ENCODE data around the gene TFF1. TPM values are rescaled to one million over a fixed set of nuclear protein-coding genes. Genes with fewer than 3 reads are reported as not detected.

The TFF1 gene
- total RNA-seq, 4 donors from 2014 or later: 8.6 to 45.3 (median 25.8) TPM; not detected in 1

- Histone ChIP-seq H3K9me3 (no peaks in the 10 kb centered on the region), H3K36me3 (no peaks in the 10 kb centered on the region), H3K4me3 (no peak overlapping the region), H3K27me3 (no peaks in the 10 kb centered on the region), H3K27ac (no peak overlapping the region), H3K4me1 (no peaks in the 10 kb centered on the region)
- no peak for DNase-seq
- WGBS, 2 donors (ENCODE audit: low coverage in 1 of 2): 56 to 91% methylated on average over 3 to 14 of the region's 14 CpGs
- TF ChIP-seq CTCF (IDR thresholded peaks at IDR 0.05): no peak
- in situ Hi-C loops (cut with MboI; ENCODE audit: low pct_ligation_motif_present in 1 of 4, low pct_unique_long_range_greater_than_20kb in 1 of 4, low sequenced_read_pairs in 3 of 4) (no loop called here), intact Hi-C loops (cut with DNase I; ENCODE audit: low total_unique reads) (no loop called here)
Observed at GRCh38 chr21:42397746-42398394, 31.5 kb upstream of the TFF1 start.

- H3K4me3 ChIP-seq: no peak overlapping the region
- in situ Hi-C loops (cut with MboI; ENCODE audit: low pct_ligation_motif_present in 1 of 4, low pct_unique_long_range_greater_than_20kb in 1 of 4, low sequenced_read_pairs in 3 of 4): no loop called here
- no peak for TF ChIP-seq POLR2AphosphoS5 (IDR thresholded peaks at IDR 0.05)
- TF ChIP-seq POLR2A (IDR thresholded peaks at IDR 0.05): no peak
- no peak for TF ChIP-seq EP300 (IDR thresholded peaks at IDR 0.05; ENCODE audit: low read depth)
- no peak for TF ChIP-seq CTCF (IDR thresholded peaks at IDR 0.05)
- peak; percentile 2 for DNase-seq
- no peak overlapping the region for H3K27ac ChIP-seq
- H3K4me1 ChIP-seq: no peaks in the 10 kb centered on the region
- H3K27me3 ChIP-seq: no peaks in the 10 kb centered on the region
- 82% methylated on average over 19 of the region's 19 CpGs; no CpG with 5 or more reads in 1 of the 2 donors for WGBS, 2 donors (ENCODE audit: low coverage in 1 of 2)
- no peaks in the 10 kb centered on the region for H3K9me3 ChIP-seq
- H3K36me3 ChIP-seq: no peaks in the 10 kb centered on the region
- intact Hi-C loops (cut with DNase I; ENCODE audit: low total_unique reads): no loop called here
Observed at GRCh38 chr21:42396799-42397745, 30.7 kb upstream of the TFF1 start.

DNA sequence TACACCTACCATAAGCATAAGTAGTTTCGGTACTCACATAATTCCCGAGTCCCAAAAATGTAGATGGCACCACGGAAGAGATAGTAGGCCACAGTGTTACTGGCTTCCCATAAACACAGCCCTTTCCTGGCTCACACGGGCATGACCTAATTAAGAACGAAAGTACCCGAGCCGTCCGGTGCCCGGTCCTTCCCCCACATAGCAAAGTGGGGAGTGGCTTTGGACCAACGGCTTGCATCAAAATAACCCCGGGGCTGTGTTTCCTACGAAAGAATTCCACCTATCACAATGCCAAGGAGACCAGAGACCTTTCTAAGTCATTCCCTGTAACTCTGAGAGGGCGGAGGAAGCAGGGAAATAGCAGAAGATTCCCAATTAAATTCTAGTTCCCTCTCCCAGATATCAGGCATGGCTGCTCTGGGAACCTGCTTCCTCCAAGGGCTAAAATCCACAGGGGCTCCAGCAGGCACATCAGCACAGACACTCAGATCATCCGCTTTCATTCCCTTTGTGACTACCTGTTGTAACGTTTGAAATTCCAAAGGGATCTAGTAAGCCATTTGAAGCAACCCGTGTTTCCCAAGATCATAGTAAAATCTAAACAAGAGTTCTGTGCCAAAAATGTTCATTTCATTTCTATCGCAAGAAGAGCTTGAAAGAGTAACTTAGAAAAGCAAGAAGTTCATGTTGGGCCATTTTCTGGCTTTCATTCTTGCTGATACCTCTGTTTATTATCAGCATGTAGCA lies 29.7 kb upstream of the TFF1 start, which contains the start of gene TMPRSS3:
Gene TMPRSS3 (minus strand): TSS at position 148 of the 747 bp plus-strand sequence. CDS start 635 bp downstream, outside the sequence.
- no peak within 1 kb of the TSS for H3K27ac ChIP-seq
- no peaks in the 10 kb centered on the region for H3K4me1 ChIP-seq
- no peak within 1 kb of the TSS for H3K4me3 ChIP-seq

More for the DNA sequence above, 29.7 kb upstream of the TFF1 start, which contains the start of gene TMPRSS3:
- intact Hi-C loops (cut with DNase I; ENCODE audit: low total_unique reads): no loop called here
- no peak for TF ChIP-seq POLR2A (IDR thresholded peaks at IDR 0.05)
- no peak for TF ChIP-seq EP300 (IDR thresholded peaks at IDR 0.05; ENCODE audit: low read depth)
- no peak for TF ChIP-seq CTCF (IDR thresholded peaks at IDR 0.05)
- TF ChIP-seq POLR2AphosphoS5 (IDR thresholded peaks at IDR 0.05): no peak
- peak; percentile 7 for DNase-seq
- WGBS, 2 donors (ENCODE audit: low coverage in 1 of 2): 77% methylated on average over 17 of the region's 17 CpGs
- no peaks in the 10 kb centered on the region for H3K9me3 ChIP-seq
- in situ Hi-C loops (cut with MboI; ENCODE audit: low pct_ligation_motif_present in 1 of 4, low pct_unique_long_range_greater_than_20kb in 1 of 4, low sequenced_read_pairs in 3 of 4): no loop called here
- no peaks in the 10 kb centered on the region for H3K36me3 ChIP-seq
- H3K27me3 ChIP-seq: no peaks in the 10 kb centered on the region

Data from transverse colon (tissue), 4 donors.